Neural cell (in vitro differentiated cells): ENCODE data around the gene CLDN15. TPM values are rescaled to one million over a fixed set of nuclear protein-coding genes. Genes with fewer than 3 reads are reported as not detected.
"Not testable (repeated sequence)": the region's sequence is repeated elsewhere in the genome, so short reads cannot be mapped to it uniquely, and the experiment has no call there.

Experiments
- H2AFZ ChIP-seq: fragments of 200-600, 300-800 bp; sonication (generic), shearing (Covaris generic); 2 replicates; pipeline ENCODE4 v1.6.0; 2014; ENCODE audit warnings: low read depth, mild to moderate bottlenecking, antibody characterized with exemption, low read length, moderate library complexity
- H3F3A ChIP-seq: fragments of 200-600 bp; shearing (Covaris generic); 2 replicates; pipeline ENCODE4 v1.6.1; 2016; ENCODE audit warnings: mild to moderate bottlenecking, moderate library complexity, mixed read lengths, antibody characterized with exemption, low read length; ENCODE audit not compliant: insufficient read depth, poor library complexity, severe bottlenecking
- H3K27ac ChIP-seq: fragments of 200-600, 300-800 bp; sonication (generic), shearing (Covaris generic); 2 replicates; pipeline ENCODE4 v1.5.1; 2014; ENCODE audit warnings: mild to moderate bottlenecking, low read length, moderate library complexity
- H3K27me3 ChIP-seq: fragments of 300-800, 200-600 bp; sonication (generic), shearing (Covaris generic); 2 replicates; pipeline ENCODE4 v1.6.0; 2014; ENCODE audit warnings: mild to moderate bottlenecking, low read depth, low read length, moderate library complexity; ENCODE audit not compliant: insufficient read depth
- H3K36me3 ChIP-seq: fragments of 300-800, 200-600 bp; sonication (generic), shearing (Covaris generic); 2 replicates; pipeline ENCODE4 v1.5.1; 2014; ENCODE audit warnings: mild to moderate bottlenecking, antibody characterized with exemption, low read length, moderate library complexity; ENCODE audit not compliant: insufficient read depth
- H3K4me2 ChIP-seq: fragments of 300-800, 200-600 bp; sonication (generic), shearing (Covaris generic); 2 replicates; pipeline ENCODE4 v1.6.0; 2014; ENCODE audit warnings: mild to moderate bottlenecking, low read length
- H3K4me3 ChIP-seq: fragments of 300-800, 200-600 bp; sonication (generic), shearing (Covaris generic); 2 replicates; pipeline ENCODE4 v1.5.1; 2014; ENCODE audit warnings: mild to moderate bottlenecking, low read length, moderate library complexity
- H3K79me2 ChIP-seq: fragments of 200-600 bp; shearing (Covaris generic); replicated peaks from 2 replicates; pipeline ENCODE4 v1.6.0; 2014; ENCODE audit warnings: mild to moderate bottlenecking, low read length, moderate library complexity; ENCODE audit not compliant: insufficient read depth
- H3K9ac ChIP-seq: fragments of 300-800, 200-600 bp; sonication (generic), shearing (Covaris generic); 2 replicates; pipeline ENCODE4 v1.6.1; 2016; ENCODE audit warnings: mild to moderate bottlenecking, low read length, mixed read lengths
- H3K9me2 ChIP-seq: fragments of 200-600 bp; shearing (Covaris generic); 2 replicates; pipeline ENCODE4 v1.6.1; 2016; ENCODE audit warnings: mild to moderate bottlenecking, low read length, mixed read lengths; ENCODE audit not compliant: insufficient read depth
- H3K9me3 ChIP-seq: fragments of 200-600, 300-800 bp; sonication (generic), shearing (Covaris generic); 2 replicates; pipeline ENCODE4 v1.6.1; 2016; ENCODE audit warnings: mild to moderate bottlenecking, mixed run types, low read length, moderate library complexity, mixed read lengths
- H4K20me1 ChIP-seq: fragments of 200-600 bp; shearing (Covaris generic); 2 replicates; pipeline ENCODE4 v1.6.1; 2016; ENCODE audit warnings: mild to moderate bottlenecking, mixed run types; ENCODE audit not compliant: insufficient read depth
- EP300 ChIP-seq: fragments of 450-650 bp; conservative IDR thresholded peaks from 2 replicates; pipeline ENCODE4 v1.6.1; 2014; ENCODE audit warnings: antibody characterized with exemption, mild to moderate bottlenecking, moderate library complexity; ENCODE audit not compliant: poor library complexity, severe bottlenecking
- MXI1 ChIP-seq: fragments of 450-650 bp; conservative IDR thresholded peaks from 2 replicates; pipeline ENCODE4 v1.6.1; 2014; ENCODE audit warnings: antibody characterized with exemption, mild to moderate bottlenecking; ENCODE audit not compliant: poor library complexity, severe bottlenecking
- POLR2AphosphoS5 ChIP-seq: IDR thresholded peaks from 2 replicates; pipeline ENCODE4 v1.6.1; 2012
- SMC3 ChIP-seq: fragments of 450-650 bp; conservative IDR thresholded peaks from 2 replicates; pipeline ENCODE4 v1.6.1; 2014; ENCODE audit warnings: antibody characterized with exemption, mild to moderate bottlenecking, moderate library complexity; ENCODE audit not compliant: poor library complexity
- TAF1 ChIP-seq: IDR thresholded peaks from 2 replicates; pipeline ENCODE4 v1.6.1; 2012; ENCODE audit warnings: low read depth
- polyA plus RNA-seq: library from polyadenylated mRNA; depleted of rRNA; stranded (reverse); fragments of >200 nt; gene quantifications from 2 replicates; pipeline ENCODE4 v1.2.3, GENCODE V29; 2014
- TF ChIP-seq, protein P1 (sequence below): IDR thresholded peaks from 2 replicates; pipeline ENCODE4 v1.6.1; 2012; ENCODE audit warnings: borderline replicate concordance
- TF ChIP-seq, protein P2 (sequence below): fragments of 450-650 bp; IDR thresholded peaks from 2 replicates; pipeline ENCODE4 v1.5.1; 2014; ENCODE audit warnings: antibody characterized with exemption, mild to moderate bottlenecking, moderate library complexity; ENCODE audit not compliant: poor library complexity, severe bottlenecking

The CLDN15 gene
- polyA plus RNA-seq, 1 donor from 2014 or later, result 10.9 TPM

DNA sequence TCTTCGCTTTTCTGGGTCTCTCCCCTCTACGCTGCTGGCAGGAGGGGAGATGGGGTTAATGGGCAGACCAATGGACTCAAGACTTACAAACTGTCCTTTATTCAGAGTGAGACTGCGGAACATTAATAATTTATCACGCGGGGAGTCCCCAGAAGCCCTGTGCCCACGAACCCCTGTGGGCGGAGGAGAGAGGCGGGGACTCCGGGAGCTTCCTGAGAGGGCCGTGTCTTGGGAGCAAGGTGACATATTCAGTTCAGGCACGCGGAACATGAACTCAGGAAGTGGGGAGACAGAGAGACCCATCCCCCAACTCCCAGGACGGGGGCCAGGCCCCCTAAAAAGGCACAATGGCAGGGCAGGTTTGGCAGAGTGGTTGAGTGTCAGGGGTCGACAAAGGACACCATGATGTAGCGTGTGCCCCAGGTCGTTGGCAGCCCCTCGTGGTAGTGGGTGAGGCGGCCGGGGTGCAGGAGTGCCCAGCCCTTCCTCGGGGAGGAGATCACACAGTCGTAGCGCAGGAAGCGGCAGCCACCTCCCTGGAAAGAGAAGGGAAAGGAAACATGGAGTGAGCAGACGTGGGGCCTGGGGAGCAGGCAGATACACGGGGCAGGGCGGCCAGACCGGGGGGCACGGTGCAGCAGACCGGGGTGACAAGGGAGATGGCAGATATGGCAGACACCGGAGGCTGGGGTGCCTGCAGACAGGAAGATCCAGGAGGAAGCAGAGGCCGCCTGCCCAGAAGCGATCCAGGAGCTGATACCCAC, 31.5 kb downstream of the CLDN15 start:
- no peak overlapping the region for H2AFZ ChIP-seq
- H3K79me2 ChIP-seq, result no peaks in the 10 kb centered on the region
- H3K9me3 ChIP-seq, result no peaks in the 10 kb centered on the region
- TF ChIP-seq, protein P1, sequence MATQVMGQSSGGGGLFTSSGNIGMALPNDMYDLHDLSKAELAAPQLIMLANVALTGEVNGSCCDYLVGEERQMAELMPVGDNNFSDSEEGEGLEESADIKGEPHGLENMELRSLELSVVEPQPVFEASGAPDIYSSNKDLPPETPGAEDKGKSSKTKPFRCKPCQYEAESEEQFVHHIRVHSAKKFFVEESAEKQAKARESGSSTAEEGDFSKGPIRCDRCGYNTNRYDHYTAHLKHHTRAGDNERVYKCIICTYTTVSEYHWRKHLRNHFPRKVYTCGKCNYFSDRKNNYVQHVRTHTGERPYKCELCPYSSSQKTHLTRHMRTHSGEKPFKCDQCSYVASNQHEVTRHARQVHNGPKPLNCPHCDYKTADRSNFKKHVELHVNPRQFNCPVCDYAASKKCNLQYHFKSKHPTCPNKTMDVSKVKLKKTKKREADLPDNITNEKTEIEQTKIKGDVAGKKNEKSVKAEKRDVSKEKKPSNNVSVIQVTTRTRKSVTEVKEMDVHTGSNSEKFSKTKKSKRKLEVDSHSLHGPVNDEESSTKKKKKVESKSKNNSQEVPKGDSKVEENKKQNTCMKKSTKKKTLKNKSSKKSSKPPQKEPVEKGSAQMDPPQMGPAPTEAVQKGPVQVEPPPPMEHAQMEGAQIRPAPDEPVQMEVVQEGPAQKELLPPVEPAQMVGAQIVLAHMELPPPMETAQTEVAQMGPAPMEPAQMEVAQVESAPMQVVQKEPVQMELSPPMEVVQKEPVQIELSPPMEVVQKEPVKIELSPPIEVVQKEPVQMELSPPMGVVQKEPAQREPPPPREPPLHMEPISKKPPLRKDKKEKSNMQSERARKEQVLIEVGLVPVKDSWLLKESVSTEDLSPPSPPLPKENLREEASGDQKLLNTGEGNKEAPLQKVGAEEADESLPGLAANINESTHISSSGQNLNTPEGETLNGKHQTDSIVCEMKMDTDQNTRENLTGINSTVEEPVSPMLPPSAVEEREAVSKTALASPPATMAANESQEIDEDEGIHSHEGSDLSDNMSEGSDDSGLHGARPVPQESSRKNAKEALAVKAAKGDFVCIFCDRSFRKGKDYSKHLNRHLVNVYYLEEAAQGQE, result no peak
- TF ChIP-seq POLR2AphosphoS5 (no peak), SMC3 (no peak), EP300 (no peak), TAF1 (no peak)
- TF ChIP-seq, protein P2, sequence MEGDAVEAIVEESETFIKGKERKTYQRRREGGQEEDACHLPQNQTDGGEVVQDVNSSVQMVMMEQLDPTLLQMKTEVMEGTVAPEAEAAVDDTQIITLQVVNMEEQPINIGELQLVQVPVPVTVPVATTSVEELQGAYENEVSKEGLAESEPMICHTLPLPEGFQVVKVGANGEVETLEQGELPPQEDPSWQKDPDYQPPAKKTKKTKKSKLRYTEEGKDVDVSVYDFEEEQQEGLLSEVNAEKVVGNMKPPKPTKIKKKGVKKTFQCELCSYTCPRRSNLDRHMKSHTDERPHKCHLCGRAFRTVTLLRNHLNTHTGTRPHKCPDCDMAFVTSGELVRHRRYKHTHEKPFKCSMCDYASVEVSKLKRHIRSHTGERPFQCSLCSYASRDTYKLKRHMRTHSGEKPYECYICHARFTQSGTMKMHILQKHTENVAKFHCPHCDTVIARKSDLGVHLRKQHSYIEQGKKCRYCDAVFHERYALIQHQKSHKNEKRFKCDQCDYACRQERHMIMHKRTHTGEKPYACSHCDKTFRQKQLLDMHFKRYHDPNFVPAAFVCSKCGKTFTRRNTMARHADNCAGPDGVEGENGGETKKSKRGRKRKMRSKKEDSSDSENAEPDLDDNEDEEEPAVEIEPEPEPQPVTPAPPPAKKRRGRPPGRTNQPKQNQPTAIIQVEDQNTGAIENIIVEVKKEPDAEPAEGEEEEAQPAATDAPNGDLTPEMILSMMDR, result no peak
- H3K4me3 ChIP-seq, result no peak overlapping the region
- no peak overlapping the region for H3K4me2 ChIP-seq
- no peak overlapping the region for H3K9ac ChIP-seq
- no peaks in the 10 kb centered on the region for H3F3A ChIP-seq
- no peaks in the 10 kb centered on the region for H3K36me3 ChIP-seq
- no peaks in the 10 kb centered on the region for H3K9me2 ChIP-seq
- peaks cover 24% of the 10 kb centered on the region for H3K27me3 ChIP-seq
- H4K20me1 ChIP-seq, result no peaks in the 10 kb centered on the region
- no peak overlapping the region for H3K27ac ChIP-seq

DNA sequence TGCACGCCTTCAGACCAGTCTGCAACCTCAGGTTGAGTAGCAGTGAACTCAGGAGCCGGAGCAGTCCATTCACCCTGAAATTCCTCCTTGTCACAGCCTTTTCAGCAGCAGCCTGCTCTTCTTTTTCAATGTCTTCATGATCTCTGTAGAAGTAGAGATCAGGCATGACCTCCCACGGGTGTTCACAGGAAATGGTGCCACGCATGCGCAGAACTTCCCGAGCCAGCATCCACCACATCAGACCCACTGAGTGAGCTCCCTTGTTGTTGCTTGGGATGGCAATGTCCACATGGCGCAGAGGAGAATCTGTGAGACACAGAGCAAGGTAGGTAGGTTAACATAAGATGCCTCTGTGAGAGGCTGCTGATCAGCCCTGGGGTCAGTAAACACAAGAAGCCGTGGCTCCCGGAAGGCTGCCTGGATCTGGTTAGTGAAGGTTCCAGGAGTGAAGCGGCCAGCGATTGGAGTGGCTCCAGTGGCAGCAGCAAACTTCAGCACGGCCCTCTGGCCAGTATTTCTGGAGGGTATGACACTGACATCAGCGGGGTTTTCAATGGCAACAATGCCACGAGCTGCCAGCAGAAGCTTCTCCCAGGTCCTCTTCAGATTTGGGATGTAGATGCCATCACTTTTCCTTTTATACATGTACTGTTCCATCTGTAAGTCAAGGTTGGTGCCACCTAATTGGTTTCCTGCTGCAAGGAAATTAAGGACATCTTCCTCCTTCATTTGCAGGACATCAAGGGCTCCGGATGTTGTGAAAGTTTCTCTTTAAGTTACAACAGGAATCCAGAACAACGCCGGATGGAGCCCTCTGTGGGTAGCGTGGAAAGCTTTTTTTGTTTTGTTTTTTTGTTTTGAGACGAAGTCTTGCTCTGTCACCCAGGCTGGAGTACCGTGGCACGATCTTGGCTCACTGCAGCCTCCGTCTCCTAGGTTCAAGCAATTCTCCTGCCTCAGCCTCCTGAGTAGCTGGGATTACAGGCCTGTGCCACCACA, 33.6 kb downstream of the CLDN15 start:
- peaks cover 31% of the 10 kb centered on the region for H3K27me3 ChIP-seq
- H3K4me3 ChIP-seq, H3K79me2 ChIP-seq, H3F3A ChIP-seq, H3K4me2 ChIP-seq, H3K27ac ChIP-seq, H3K9me3 ChIP-seq, H4K20me1 ChIP-seq, H3K9ac ChIP-seq, H3K9me2 ChIP-seq, H2AFZ ChIP-seq, H3K36me3 ChIP-seq: not testable (repeated sequence)

DNA sequence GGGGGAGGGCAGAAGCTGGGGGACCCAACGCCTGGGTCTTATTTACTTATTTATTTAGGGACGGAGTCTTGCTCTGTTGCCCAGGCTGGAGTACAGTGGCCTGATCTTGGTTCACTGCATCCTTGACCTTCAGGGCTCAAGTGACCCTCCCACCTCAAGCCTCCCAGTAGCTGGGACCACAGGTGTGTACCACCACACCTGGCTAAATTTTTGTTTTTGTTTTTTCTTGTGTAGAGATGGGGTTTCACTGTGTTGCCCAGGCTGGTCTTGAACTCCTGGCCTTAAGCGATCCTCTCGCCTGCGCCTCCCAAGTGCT, 35.0 kb downstream of the CLDN15 start:
- Histone ChIP-seq H3K4me3 (no peak overlapping the region), H3K4me2 (no peak overlapping the region), H3F3A (no peaks in the 10 kb centered on the region), H4K20me1 (no peaks in the 10 kb centered on the region), H3K9me2 (no peaks in the 10 kb centered on the region), H3K27ac (no peak overlapping the region), H3K9me3 (no peaks in the 10 kb centered on the region), H3K9ac (no peak overlapping the region), H2AFZ (no peak overlapping the region), H3K27me3 (peaks cover 31% of the 10 kb centered on the region), H3K79me2 (no peaks in the 10 kb centered on the region), H3K36me3 (no peaks in the 10 kb centered on the region)
- TF ChIP-seq SMC3 (no peak), TAF1 (no peak), MXI1 (no peak)
- TF ChIP-seq, protein P2, result no peak
